Transverse colon (tissue), 4 donors: ENCODE data around the gene RGN. TPM values are rescaled to one million over a fixed set of nuclear protein-coding genes. Genes with fewer than 3 reads are reported as not detected.

ENCODE experiments used
- DNase-seq: peaks from one replicate; pipeline ENCODE4 v3.0.0-alpha.2; 2019
- H3K27ac ChIP-seq, 4 donors: fragments of 200-600 bp; sonication (generic); 2 replicates each; pipeline ENCODE4 v1.5.1; 2016 to 2018; ENCODE audit warnings: inconsistent platforms in 4 of 4
- H3K27me3 ChIP-seq: fragments of 200-600 bp; sonication (generic); 2 replicates; pipeline ENCODE4 v1.5.1; 2017; ENCODE audit warnings: inconsistent platforms
- H3K36me3 ChIP-seq, 4 donors: fragments of 200-600 bp; sonication (generic); 2 replicates each; pipeline ENCODE4 v1.5.1; 2017 to 2019; ENCODE audit warnings: inconsistent platforms in 4 of 4
- H3K4me1 ChIP-seq, 4 donors: fragments of 200-600 bp; sonication (generic); 2 replicates each; pipeline ENCODE4 v1.5.1; 2017 to 2020; ENCODE audit warnings: inconsistent platforms in 4 of 4
- H3K4me3 ChIP-seq, 4 donors: fragments of 200-600 bp; sonication (generic); 1 replicate in 1 of 4; 2 replicates in 3 of 4; pipeline versions ENCODE4 v1.5.1 to v1.6.1; 2017 to 2019; ENCODE audit warnings: inconsistent platforms in 4 of 4
- H3K9me3 ChIP-seq, 2 donors: fragments of 200-600 bp; sonication (generic); 2 replicates each; pipeline ENCODE4 v1.5.1; 2017 to 2019; ENCODE audit warnings: inconsistent platforms in 2 of 2
- CTCF ChIP-seq, 5 experiments: fragments of 200-600 bp in 3 of 5; fragments of 450-650 bp in 2 of 5; sonication (generic) in 3 of 5; IDR thresholded peaks; 1 replicate in 2 of 5; 2 replicates in 3 of 5; pipeline ENCODE4 v1.5.1; 2016 to 2017; ENCODE audit warnings: antibody characterized with exemption in 5 of 5, inconsistent platforms in 3 of 5, mild to moderate bottlenecking in 2 of 5, moderate library complexity in 1 of 5
- EP300 ChIP-seq: sonication (generic); formaldehyde crosslinking; IDR thresholded peaks from one replicate; pipeline ENCODE4 v1.6.1; 2017; ENCODE audit warnings: antibody characterized with exemption, low read depth
- POLR2A ChIP-seq: fragments of 450-650 bp; IDR thresholded peaks from one replicate; pipeline ENCODE4 v1.6.1; 2016; ENCODE audit warnings: antibody characterized with exemption, mild to moderate bottlenecking, moderate library complexity
- POLR2AphosphoS5 ChIP-seq, 3 donors: sonication (generic); formaldehyde crosslinking; IDR thresholded peaks; one replicate each; pipeline ENCODE4 v1.6.1; 2016; ENCODE audit warnings: antibody characterized with exemption in 3 of 3
- WGBS, 2 donors: methylation state at CpG; one replicate each; pipeline ENCODE4 v1.1.5; 2018; ENCODE audit warnings: low coverage in 1 of 2; 5-methylcytosine and 5-hydroxymethylcytosine counted together
- in situ Hi-C, 4 donors: fragments of 200-750 bp; cut with MboI; loops; one replicate each; pipeline versions ENCODE4 v1.15.0 to v1.15.1; 2017; ENCODE audit warnings: low sequenced_read_pairs in 3 of 4, low pct_ligation_motif_present in 1 of 4, low pct_unique_long_range_greater_than_20kb in 1 of 4
- intact Hi-C: fragments of 100-400 bp; cut with DNase I; formaldehyde crosslinking; loops from one replicate; pipeline ENCODE4 v1.15.1; 2023; ENCODE audit warnings: low total_unique reads
- total RNA-seq, 4 donors: library from RNA; depleted of rRNA; stranded (reverse); fragments of >200 nt; gene quantifications; one replicate each; pipeline ENCODE4 v1.1.0, GENCODE V29; 2016

Gene RGN
- total RNA-seq, 4 donors from 2014 or later = 0.96 to 1.3 TPM; not detected in 2

- no peak overlapping the region for H3K27ac ChIP-seq
- TF ChIP-seq POLR2A (no peak), POLR2AphosphoS5 (IDR thresholded peaks at IDR 0.05) (no peak)
- DNase-seq = no peak
- no peaks in the 10 kb centered on the region for H3K4me1 ChIP-seq
- no peaks in the 10 kb centered on the region for H3K36me3 ChIP-seq
- in situ Hi-C loops (no loop called here), intact Hi-C loops (no loop called here)
- no peaks in the 10 kb centered on the region for H3K9me3 ChIP-seq
- H3K4me3 ChIP-seq = no peak overlapping the region
- H3K27me3 ChIP-seq = no peaks in the 10 kb centered on the region
Measured at GRCh38 chrX:47068720-47069119, 9.5 kb upstream of the RGN start.

- no peak for DNase-seq
- H3K36me3 ChIP-seq = no peaks in the 10 kb centered on the region
- H3K9me3 ChIP-seq = no peaks in the 10 kb centered on the region
- no peak for TF ChIP-seq POLR2A
- no peak for TF ChIP-seq EP300
- TF ChIP-seq POLR2AphosphoS5 (IDR thresholded peaks at IDR 0.05) = no peak
- no peak for TF ChIP-seq CTCF (IDR thresholded peaks at IDR 0.05)
- H3K27me3 ChIP-seq = no peaks in the 10 kb centered on the region
- no peak overlapping the region for H3K27ac ChIP-seq
- no peak overlapping the region for H3K4me3 ChIP-seq
- H3K4me1 ChIP-seq = no peaks in the 10 kb centered on the region
- intact Hi-C loops = no loop called here
- in situ Hi-C loops = no loop called here
- 69 to 83% methylated on average over 4 to 9 of the region's 9 CpGs for WGBS, 2 donors
Measured at GRCh38 chrX:47080215-47080914, 2.1 kb downstream of the RGN start.

GRCh38 chrX:47080915-47081236 is 2.6 kb downstream of the RGN start:
- H3K4me1 ChIP-seq = no peaks in the 10 kb centered on the region
- H3K27me3 ChIP-seq = no peaks in the 10 kb centered on the region
- TF ChIP-seq CTCF (IDR thresholded peaks at IDR 0.05) (no peak), EP300 (no peak), POLR2A (no peak), POLR2AphosphoS5 (IDR thresholded peaks at IDR 0.05) (no peak)
- H3K9me3 ChIP-seq = no peaks in the 10 kb centered on the region
- 55 to 68% methylated on average over 2 to 5 of the region's 5 CpGs for WGBS, 2 donors
- intact Hi-C loops = no loop called here
- no peak for DNase-seq
- H3K36me3 ChIP-seq = no peaks in the 10 kb centered on the region
- in situ Hi-C loops = no loop called here
- H3K4me3 ChIP-seq = no peak overlapping the region
- H3K27ac ChIP-seq = no peak overlapping the region

GRCh38 chrX:47091149-47091775 is 13.0 kb downstream of the RGN start:
- Histone ChIP-seq H3K27ac (no peak overlapping the region), H3K4me1 (no peaks in the 10 kb centered on the region), H3K9me3 (no peaks in the 10 kb centered on the region), H3K36me3 (no peaks in the 10 kb centered on the region), H3K27me3 (no peaks in the 10 kb centered on the region), H3K4me3 (no peak overlapping the region)
- in situ Hi-C loops (no loop called here), intact Hi-C loops (no loop called here)
- no peak for DNase-seq
- 45 to 100% methylated on average over 1 to 4 of the region's 4 CpGs for WGBS, 2 donors
- no peak for TF ChIP-seq POLR2A
- no peak for TF ChIP-seq CTCF (IDR thresholded peaks at IDR 0.05)
- no peak for TF ChIP-seq EP300
- no peak for TF ChIP-seq POLR2AphosphoS5 (IDR thresholded peaks at IDR 0.05)

- Histone ChIP-seq H3K27ac (no peak overlapping the region), H3K27me3 (no peaks in the 10 kb centered on the region), H3K36me3 (no peaks in the 10 kb centered on the region), H3K4me1 (no peaks in the 10 kb centered on the region), H3K4me3 (no peak overlapping the region), H3K9me3 (no peaks in the 10 kb centered on the region)
- in situ Hi-C loops (no loop called here), intact Hi-C loops (no loop called here)
- no peak for DNase-seq
- 9 to 20% methylated on average over 1 of the region's 1 CpG for WGBS, 2 donors
- TF ChIP-seq CTCF (IDR thresholded peaks at IDR 0.05) (peak in 4 of 5 experiments; percentile 17 to 30 (median 28)), POLR2A (no peak)
Measured at GRCh38 chrX:47093248-47093647, 15.0 kb downstream of the RGN start.
